ENCODE data around the gene CHST8. TPM values are rescaled to one million over a fixed set of nuclear protein-coding genes. Genes with fewer than 3 reads are reported as not detected.

Gene CHST8
- total RNA-seq, 1 donor from 2014 or later, result not detected

DNA sequence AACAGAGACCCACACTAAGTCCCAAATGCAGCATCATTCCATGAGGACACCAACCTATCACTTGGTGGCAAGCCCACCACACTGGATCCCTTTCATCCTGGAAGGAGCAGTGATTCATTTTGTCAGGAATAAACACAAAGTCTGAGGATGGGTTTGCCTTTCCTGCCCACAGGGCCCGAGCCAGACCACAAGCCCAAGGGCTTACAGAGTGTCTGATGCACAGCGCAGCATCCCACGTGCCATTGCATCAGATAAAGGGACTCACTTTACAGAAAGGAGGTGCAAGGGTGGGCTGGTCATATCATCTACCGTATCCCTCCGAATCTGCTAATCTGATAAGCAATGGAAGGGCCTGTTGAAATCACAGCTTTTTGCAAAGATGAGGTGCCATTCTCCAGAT, 162.7 kb downstream of the CHST8 start:
- intact Hi-C loops (cut with micrococcal nuclease), result no loop called here

DNA sequence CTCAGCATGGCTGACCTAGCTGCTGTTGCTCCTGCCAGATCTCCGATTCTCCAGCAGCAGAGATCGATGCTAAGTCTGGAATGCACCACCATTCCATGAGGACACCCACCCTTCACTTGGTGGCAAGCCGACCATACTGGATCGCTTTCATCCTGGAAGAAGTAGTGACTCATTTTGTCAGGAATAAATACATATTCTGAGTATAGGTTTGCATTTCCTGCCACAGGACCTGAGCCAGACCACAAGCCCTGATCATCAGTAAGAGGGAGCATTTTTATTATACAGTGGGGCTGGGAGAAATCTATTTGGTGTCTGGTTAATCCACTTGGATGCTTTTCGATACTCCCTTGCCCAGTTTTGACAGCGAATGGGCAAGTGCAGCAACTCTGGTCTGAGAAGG, 164.0 kb downstream of the CHST8 start:
- intact Hi-C loops (cut with micrococcal nuclease), result no loop called here

DNA sequence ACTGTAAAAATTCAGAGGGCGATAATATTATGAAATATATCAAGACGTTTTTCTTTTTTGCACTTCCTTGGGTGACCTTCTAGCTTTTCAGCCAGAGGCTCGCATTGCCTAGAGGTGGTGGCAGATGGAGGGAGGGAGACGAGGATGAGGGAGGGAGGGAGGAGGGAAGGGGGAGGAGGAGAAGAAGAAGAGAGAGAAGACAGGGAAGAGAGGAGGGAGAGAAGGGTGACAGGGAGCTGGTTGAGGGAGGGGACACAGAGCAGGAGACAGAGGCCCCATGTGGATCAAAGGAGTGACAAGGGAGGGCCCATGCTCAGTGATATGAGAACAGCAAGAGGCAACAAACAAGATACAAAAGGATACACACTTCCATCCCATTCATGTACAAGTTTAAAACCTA, 166.9 kb downstream of the CHST8 start:
- intact Hi-C loops (cut with micrococcal nuclease), result no loop called here

DNA sequence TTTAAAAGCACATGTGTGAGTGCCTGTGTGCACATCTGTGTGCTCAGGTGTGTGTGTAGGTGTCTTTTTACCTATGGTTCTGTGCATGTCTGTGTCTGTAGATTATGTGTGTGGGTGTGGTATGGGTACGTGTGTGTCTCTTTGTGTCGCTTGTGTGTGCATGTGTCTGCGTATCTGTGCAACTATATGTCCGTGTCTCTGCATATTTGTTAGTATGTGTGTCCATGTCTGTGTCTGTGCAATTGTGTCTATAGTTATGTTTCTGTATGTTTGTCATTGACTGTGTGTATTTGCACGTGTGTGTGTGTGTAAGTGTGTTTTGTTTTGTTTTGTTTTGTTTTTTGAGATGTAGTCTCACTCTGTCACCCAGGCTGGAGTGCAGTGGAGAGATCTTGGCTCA, 167.6 kb downstream of the CHST8 start:
- intact Hi-C loops (cut with micrococcal nuclease), result no loop called here

DNA sequence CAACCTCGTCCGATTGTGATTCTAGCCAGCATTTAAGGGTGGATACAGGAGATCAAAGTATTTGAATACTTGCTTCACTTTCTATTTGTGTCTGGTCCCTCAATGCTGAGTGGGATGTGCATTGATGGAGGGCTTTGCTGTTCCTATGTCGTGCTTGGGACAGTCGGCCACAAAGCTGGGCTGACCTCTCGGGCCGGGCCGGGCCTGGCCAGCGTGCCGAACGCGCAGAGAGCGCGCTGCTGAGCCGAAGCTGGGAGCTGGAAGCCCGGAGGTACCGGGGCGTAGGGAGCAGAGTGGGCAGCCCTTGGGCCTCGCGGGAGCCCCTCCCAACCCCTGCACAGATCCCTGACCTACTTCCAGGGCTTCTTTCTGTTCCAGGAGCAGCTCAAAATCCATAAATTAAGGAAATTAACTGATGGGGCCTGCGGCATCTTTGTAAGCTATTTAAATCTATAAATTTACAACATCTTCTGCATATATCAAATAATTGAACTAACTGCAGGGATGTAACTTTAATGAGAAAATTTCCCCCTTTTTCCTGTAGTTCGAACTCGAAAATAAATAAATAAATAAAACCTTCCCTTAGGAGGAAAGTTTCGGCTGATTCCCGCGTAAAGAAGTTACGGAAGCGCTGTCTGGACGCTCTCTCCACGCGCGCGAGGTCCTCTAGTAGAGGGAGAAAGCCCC, 173.1 kb downstream of the CHST8 start:
- intact Hi-C loops (cut with micrococcal nuclease), result loop anchor here (5.0 kb wide), 3 partner anchors 202 to 1103 kb away; partner anchors contain the start of genes LSM14A and NUDT19

DNA sequence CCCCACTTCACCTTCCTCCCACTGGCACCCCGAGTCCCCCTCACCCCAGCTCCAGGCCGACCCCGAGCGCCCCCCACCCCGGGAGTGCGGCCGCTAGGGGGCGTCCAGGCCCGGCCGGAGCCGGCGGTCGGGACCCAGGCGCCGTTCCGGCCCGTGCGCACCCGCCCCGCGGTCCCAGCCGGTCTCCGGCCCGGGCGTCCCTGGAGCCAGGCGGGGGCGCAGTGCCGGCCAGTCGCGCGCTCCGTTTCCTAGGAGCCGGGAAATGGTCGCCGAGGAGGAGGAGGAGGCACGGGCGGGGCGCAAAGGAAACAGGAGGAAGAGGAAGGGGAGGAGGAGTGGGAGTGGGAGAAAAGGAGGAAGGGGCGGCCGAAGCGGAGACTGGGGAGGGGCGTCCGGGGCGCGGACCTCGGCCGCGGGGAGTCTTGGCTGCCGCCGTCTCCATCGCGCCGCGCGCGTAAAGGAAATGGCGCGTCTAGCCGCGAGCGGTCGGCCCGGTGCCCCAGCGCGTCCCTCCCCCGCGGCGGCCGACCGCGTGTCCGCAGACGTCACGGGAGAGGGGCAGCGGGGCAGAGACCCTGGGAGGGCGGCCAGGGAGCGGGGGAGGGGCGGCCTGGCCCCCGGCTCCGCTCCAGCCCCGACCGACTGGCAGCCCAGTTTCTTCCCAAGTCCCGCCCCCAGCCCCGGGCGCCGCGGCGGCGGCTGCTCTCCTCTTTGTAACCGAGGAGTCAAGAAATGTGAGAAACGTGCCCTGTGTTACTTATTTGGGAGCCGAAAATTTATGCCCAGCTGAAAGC, 173.8 kb downstream of the CHST8 start:
- intact Hi-C loops (cut with micrococcal nuclease), result loop anchor here (1.0 to 5.0 kb wide), 4 partner anchors 25 to 1103 kb away; partner anchors contain the start of genes LSM14A and NUDT19

DNA sequence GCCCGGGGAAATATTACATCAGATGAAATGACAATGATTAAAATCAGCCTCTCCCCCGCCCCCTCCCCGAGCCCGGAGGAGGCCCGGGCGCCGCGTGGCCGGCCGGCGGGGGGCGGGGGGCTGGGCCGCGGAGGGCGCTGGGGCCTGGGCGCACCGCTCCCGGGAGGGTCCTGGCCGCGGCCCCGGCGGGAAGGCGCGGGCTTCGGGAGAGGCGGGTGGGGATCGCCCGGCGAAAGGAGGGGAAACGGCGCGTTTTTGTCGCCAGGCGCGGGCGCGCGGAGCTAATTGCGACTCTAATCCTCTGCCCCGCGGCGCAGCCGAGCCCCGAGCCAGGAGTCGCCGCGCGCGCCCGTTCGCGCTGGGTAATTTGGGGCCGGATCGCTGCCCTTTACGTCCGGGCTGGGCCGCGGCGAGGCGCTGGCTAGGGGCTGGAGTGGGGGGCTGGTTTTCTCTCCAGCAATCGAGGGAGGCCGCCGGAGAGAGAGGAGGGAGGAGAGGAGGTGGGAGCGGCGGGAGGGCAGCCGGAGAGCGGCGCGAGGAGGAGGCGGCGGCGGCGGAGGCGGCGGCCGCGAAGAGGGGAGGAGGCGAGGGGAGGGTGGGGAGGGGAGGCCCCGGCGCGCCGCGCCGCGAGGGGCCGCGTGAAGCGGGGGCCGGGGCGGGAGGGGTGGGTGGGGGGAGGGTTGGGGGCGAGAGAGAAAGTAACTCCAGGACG, 174.6 kb downstream of the CHST8 start, which contains the start of gene KCTD15:
TSS of gene KCTD15 (plus strand) at position 707 of the 712 bp plus-strand sequence. CDS start 3,585 bp downstream, outside the sequence.
- intact Hi-C loops (cut with micrococcal nuclease), result loop anchor here (1.0 to 5.0 kb wide), 4 partner anchors 24 to 1104 kb away; partner anchors contain the start of genes LSM14A and NUDT19

DNA sequence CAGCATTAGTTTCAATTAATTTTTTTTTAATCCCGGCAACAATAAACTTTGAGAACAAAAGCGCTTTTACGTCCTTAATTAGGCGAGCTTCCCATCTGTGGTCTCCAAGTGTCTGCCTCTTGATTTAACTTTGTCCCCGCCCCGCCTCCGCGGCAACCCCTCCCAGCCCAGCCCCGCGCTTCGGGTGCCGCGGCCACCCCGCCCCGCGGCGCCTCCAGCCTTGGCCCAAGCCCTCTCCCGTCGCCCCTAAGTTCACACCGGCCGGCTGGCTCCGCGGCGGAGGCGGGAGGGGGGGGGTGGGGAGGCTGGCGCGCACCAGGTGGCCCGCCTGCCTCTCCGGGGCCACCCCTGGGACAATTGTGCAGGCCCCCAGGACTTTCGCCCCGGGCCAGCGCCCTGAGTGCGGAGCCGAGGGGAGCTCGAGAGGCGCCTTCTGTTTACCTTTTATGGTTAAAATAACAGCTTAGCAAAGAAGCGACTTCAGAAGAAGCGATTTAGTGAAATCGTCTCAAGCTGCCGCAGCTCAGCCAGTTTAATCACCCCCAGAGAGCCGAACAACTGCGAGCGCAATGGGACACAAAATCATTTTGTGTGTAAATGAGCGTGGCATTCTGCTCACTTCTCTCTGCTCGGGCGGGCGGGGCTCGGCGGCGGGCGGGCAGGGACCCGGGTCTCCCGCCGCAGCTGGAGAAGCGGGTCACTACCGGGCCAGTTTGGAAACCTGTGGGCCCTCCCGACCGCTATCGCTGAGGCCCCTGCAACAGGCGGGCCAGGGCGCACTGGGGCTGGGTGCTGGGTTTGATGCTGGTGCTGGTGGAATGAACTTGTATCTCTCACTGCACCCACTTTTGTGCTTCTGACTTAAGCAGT, 176.3 kb downstream of the CHST8 start:
- intact Hi-C loops (cut with micrococcal nuclease), result loop anchor here (5.0 kb wide), 3 partner anchors 199 to 1106 kb away; partner anchors contain the start of genes LSM14A and NUDT19

DNA sequence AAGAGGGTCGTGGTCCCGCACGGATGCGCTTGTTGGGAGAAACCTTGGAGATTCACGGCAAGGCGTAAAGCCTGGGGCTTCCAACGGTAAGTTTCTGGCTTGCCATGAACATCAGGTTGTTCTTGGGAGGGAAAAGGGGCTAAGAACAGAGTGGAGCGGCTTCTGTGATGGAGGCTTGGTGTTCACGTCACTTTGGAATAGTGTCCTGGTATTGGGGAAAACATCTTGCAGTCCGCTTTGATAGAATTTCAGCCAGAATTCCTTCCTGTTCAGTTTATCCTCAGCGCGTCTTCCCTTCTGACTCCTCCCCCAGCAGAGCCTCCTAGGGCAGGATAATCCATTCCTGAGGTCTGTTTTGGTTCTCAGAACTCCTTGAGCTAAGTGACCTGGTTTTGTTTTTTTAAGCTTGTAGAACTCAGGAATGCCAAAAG, 176.9 kb downstream of the CHST8 start:
- intact Hi-C loops (cut with micrococcal nuclease), result loop anchor here (5.0 kb wide), 3 partner anchors 199 to 1106 kb away; partner anchors contain the start of genes LSM14A and NUDT19

DNA sequence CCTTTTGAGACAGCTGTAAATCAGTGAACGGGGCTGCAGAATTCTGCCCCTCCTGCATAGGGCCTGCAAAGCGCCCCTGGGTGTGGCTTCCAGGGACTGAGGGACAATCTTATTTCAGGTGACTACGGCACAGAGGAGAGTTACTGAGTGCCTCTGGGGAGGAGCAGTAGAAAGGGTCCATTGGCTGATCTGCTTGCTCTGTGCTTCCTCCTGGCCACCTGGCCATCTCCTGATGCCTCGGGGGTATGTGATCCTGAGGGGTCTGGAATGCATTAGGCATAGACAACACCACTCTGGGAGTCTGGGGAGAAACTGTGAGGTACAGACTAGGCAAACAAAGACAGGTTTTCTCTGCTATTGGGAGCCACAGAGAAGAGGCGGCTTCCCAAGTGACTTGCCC, 177.7 kb downstream of the CHST8 start:
- intact Hi-C loops (cut with micrococcal nuclease), result loop anchor here (5.0 kb wide), 3 partner anchors 198 to 1107 kb away; partner anchors contain the start of genes LSM14A and NUDT19

DNA sequence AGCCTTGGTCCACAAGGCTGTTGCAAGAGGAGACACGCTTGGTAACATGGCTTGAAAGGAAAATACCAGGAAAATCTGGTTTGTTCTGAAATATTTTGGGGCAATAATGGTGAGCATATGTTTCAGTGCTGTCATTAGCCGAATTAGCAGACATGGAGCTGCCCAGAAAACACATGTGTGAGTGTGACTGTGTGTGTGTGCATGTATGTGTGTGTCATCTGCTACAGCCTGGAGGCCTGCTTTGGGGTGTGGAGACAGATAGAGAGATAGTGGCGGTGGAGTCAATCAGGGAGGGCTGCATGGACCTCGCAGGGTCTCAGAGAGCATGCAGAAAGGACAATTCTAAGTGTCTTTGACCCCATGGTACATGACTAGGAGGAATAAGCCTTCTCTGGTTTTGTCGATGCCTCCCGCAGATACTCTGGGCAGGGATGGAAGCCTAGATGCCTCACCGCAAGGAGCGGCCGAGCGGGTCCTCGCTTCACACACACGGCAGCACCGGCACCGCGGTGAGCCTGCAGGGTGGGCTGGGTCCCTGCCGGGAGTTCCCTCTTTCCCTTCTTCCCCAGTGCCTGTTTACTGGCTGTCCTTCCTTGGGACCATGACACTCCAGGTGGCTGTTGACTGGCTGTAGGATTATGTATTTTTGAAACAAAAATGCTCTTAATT, 178.4 kb downstream of the CHST8 start:
- intact Hi-C loops (cut with micrococcal nuclease), result no loop called here

DNA sequence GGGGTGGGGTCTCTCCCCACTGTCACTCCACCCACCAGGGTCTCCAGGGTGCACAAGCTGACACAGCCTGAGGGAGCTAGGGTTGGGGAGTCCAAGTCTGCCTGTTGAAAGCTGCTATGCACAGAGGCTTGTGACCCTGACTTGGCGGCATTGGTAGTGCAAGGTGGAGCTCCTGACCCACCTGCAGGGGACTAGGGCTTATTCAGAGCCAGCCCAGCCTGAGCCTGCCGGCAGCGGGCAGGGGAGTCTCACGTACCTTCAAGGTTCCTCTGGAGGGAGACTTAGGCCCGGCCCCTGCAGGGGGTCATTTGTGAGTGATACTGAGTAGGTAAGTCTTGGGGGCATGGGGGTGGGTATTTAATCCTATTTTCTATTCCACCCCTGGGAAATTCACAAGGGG, 179.7 kb downstream of the CHST8 start:
- intact Hi-C loops (cut with micrococcal nuclease), result no loop called here

DNA sequence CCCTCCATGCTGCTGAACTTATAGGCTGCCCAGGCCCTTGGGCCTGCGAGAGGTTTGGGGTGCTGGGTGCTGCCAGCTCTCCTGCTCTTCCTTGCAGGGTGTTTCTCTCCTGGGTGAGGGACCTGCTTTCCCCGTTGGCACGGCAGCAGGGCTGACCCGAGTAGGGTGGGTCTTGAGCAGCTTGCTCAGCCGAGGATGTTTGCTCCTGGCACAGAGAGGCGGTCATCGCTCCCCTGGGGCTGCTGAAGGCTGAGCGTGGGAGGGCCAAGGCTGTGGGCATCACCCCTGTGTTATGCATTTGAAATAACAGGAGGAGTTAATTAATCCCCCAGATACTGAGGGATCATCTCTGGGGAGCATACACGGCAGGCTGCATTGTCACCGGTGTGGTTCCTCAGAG, 180.2 kb downstream of the CHST8 start:
- intact Hi-C loops (cut with micrococcal nuclease), result no loop called here

DNA sequence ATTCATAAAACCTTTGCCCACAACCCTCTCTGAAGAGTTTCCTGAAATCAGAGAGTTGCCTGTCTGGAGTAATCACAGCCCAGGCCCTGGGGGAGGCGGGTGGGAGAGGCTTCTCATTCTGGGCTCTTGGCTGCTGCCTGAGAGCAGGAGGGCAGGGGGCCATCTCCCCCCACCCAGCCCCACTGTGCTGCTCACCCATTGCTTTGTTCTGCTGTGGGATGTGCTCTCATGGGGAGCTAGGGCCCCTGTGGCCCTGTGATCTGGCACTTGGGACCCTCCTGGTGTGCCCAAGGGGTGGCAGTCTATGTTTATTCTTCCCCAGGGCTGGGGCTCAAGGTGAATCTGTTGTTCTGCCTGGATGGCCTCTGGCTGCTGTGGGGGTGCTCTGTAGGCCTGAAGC, 181.0 kb downstream of the CHST8 start:
- intact Hi-C loops (cut with micrococcal nuclease), result no loop called here

DNA sequence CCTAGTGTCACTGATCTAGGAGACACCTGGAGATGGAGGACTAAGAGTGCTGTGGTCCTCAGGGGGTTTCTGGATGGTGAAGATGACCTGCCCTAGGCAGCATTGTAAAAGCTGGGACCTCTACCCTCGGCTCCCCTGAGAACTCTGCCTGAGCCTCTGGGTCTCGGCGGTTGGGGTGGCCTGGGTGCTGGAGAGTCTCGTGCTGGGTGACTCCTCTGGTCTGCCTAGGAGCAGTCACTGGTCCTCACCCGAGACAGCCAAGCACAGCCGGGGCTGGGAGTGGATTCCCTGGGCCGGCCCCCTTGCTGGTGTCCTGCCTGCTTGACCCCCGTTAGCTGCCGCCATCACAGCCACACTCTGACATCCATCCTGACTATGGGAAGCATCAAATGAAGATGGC, 181.6 kb downstream of the CHST8 start:
- intact Hi-C loops (cut with micrococcal nuclease), result no loop called here

DNA sequence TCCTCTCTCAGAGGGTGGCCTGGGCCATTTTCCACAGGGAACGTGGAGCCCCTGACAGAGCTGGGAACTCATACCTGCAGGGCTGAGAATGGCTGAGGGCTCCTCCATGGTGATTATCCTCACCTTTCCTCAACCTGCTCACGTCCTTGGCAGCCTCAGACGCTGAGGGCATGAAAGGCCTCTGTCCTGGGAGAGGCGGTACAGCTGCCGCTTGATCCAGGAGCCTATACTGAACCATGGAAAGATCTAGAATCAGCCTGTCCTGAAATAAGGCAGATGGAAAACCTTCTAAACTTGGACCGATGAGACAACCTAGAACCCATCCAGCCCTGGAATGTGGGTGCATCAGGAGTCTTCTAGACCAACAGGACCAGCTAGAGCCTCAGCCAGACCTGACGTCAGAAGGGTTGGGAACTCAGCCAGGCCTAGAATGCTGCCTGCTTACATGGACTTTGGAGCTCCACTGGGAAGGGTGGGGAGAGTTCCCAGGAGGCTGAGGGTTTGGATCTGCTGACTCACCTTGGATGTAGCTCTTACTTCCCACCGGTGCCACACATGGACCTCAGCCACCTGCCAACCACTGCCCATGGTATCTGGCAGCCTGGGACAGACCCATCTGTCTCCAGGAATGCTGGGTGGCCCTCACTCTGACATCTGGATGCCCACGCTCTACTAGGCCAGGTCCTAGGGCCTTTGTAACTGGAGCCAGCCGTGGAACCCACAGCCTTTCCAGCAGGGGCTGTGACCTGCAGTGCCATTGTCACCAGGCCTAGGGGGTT, 182.5 kb downstream of the CHST8 start:
- intact Hi-C loops (cut with micrococcal nuclease), result no loop called here

DNA sequence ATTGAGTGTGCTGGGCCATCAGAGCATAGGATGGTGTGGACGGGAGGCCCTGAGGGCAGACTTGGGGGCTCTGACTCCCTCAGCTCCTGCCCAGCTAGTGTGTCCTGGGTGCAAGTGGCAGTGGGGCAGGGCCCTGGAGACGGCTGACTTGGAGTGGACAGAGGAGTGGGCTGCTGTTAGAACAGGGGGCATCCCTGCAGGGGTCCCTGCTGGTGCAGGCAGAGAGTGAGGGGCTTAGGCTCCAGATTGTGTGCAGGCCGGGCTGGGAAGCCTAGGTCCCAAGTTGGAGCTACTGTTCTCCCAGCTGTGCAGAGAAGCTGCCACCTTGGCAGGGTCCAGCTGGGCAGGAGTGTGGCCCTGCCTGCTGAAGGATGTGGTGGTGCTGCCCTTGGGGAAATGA, 183.6 kb downstream of the CHST8 start:
- intact Hi-C loops (cut with micrococcal nuclease), result no loop called here

DNA sequence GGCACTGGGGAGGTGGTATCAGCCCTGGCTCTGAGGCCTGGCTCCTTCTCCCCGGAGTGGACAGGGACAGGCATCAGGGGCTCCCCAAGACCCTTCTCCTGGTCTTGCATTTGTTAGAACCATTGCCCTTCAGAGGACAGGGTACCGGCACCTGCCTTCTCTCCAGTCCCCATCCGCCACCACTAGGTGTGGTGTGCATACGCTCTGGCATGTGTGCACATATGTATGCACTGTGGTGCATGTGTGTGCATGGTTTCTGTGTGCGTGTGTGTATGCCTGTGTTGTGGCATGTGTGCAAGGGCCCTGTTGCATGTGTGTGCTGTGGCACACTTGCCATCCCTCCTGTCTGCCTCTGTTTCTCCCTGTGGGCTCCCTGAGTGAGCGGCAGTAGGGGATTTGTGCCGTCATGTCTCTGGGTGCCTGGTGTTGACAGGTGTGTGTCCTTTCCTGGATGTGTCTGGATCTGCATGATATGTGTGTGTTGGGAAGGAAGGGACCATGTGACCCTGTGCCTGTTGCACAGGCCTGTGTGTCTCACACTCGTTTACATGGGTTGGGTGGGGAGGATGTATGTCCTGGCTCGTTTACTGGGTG, 184.2 kb downstream of the CHST8 start:
- intact Hi-C loops (cut with micrococcal nuclease), result no loop called here

DNA sequence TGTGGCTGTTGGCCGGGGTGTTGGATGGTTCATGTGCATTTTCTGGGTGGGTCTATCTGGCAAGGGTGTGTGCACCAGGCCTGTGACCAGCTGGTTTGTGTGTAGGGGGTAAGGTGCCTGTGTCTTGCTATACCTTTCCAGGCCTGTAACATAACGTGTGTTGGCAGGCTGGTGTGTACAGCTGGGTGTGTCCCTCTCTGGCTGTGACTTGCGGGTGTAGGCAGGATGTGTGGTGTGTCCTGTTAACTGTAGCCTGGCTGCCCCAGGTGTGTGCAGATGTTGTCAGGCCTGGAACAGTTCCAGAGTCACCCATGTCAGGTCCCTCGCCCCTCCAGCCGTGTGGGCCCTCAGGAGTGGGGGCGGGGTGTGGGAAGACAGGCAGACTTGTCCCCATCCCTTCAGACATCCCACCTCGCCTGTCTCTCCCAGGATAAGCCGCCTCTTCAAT, 184.7 kb downstream of the CHST8 start:
- intact Hi-C loops (cut with micrococcal nuclease), result no loop called here

All from T-helper 2 cell treated with Interferon-gamma antibody and Interleukin-4, amounts not matched to agents 100 ng/mL and 5 ng/mL, for 36 hours (primary cell).